NCI-H2029 treated with DMSO at 0.1 percent for 48 hours (cell line): ENCODE results near the gene RHBDD1.
"Not testable (repeated sequence)": the region's sequence is repeated elsewhere in the genome, so short reads cannot be mapped to it uniquely, and the experiment has no call there.

Experiments
- DNase-seq: peaks from one replicate; lab custom pipeline; 2025; lab: John Stamatoyannopoulos, UW

The RHBDD1 gene

GRCh38 chr2:226799976-226800940, 35.6 kb upstream of the RHBDD1 start:
- no peak for DNase-seq

GRCh38 chr2:226800941-226801784, 34.7 kb upstream of the RHBDD1 start:
- DNase-seq = peak; percentile 59

GRCh38 chr2:226802573-226802972, 33.3 kb upstream of the RHBDD1 start:
- peak; percentile 81 for DNase-seq

GRCh38 chr2:226803410-226803809, 32.4 kb upstream of the RHBDD1 start:
- no peak for DNase-seq

- DNase-seq = no peak
Observed at GRCh38 chr2:226813148-226813701, 22.6 kb upstream of the RHBDD1 start.

GRCh38 chr2:226818930-226819329, 16.9 kb upstream of the RHBDD1 start:
- peak; percentile 95 for DNase-seq

GRCh38 chr2:226825056-226825455, 10.8 kb upstream of the RHBDD1 start:
- no peak for DNase-seq

GRCh38 chr2:226828191-226828590, 7.7 kb upstream of the RHBDD1 start:
- DNase-seq = no peak

- no peak for DNase-seq
Observed at GRCh38 chr2:226829721-226830631, 5.9 kb upstream of the RHBDD1 start.

GRCh38 chr2:226831266-226831665, 4.6 kb upstream of the RHBDD1 start:
- DNase-seq = no peak

- no peak for DNase-seq
Observed at GRCh38 chr2:226832061-226832460, 3.8 kb upstream of the RHBDD1 start.

- DNase-seq = not testable (repeated sequence)
Observed at GRCh38 chr2:226834880-226835279, 974 bp upstream of the RHBDD1 start.

GRCh38 chr2:226835420-226835795, 446 bp upstream of the RHBDD1 start:
- DNase-seq = peak; percentile 77

- no peak for DNase-seq
Observed at GRCh38 chr2:226836548-226836885, 663 bp downstream of the RHBDD1 start.

GRCh38 chr2:226837334-226837733, 1.5 kb downstream of the RHBDD1 start:
- DNase-seq = no peak

- no peak for DNase-seq
Observed at GRCh38 chr2:226837787-226838603, 2.1 kb downstream of the RHBDD1 start.

GRCh38 chr2:226838722-226839121, 2.9 kb downstream of the RHBDD1 start:
- no peak for DNase-seq

- DNase-seq = no peak
Observed at GRCh38 chr2:226839161-226839560, 3.3 kb downstream of the RHBDD1 start.

GRCh38 chr2:226839951-226840350, 4.1 kb downstream of the RHBDD1 start:
- no peak for DNase-seq

- not testable (repeated sequence) for DNase-seq
Observed at GRCh38 chr2:226843001-226843400, 7.1 kb downstream of the RHBDD1 start.
